ENCODE results near the gene HOXD3. TPM values are rescaled to one million over a fixed set of nuclear protein-coding genes. Genes with fewer than 3 reads are reported as not detected.

Gene HOXD3
- total and polyA plus RNA-seq, 9 donors: 6.7 to 18.7 (median 14.8) TPM

DNA sequence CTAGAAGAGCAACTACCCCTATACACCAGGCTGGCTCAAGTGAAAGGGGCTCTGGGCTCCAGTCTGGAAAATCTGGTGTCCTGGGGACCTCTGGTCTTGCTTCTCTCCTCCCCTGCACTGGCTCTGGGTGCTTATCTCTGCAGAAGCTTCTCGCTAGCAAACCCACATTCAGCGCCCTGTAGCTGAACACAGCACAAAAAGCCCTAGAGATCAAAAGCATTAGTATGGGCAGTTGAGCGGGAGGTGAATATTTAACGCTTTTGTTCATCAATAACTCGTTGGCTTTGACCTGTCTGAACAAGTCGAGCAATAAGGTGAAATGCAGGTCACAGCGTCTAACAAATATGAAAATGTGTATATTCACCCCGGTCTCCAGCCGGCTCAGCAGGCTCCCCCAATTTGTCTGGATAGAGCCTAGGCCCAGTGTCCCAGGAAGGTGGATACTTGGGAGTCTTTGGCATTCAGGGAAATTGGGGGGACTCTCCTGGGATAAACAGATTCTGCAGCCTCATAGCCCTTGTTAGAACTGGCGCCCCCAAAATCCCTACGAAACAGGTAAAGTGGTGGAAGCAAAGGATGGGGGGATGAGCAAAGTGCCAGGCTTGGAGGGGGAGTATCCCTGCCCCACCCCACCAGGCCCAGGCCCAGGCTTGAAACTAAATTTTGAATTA is 8.2 kb upstream of the HOXD3 start:
- no peaks in the 10 kb centered on the region for H3K9me3 ChIP-seq
- intact Hi-C loops (cut with DNase I): loop anchor here in 1 of 4 donors (10.0 kb wide), 1 partner anchor 116 kb away; the partner anchor contains the start of gene MTX2
- no peak for TF ChIP-seq CTCF (IDR thresholded peaks at IDR 0.05)
- no peak for TF ChIP-seq EP300 (IDR thresholded peaks at IDR 0.05)
- TF ChIP-seq POLR2A (IDR thresholded peaks at IDR 0.05): no peak
- no peak overlapping the region for H3K27ac ChIP-seq
- peaks cover 8% of the 10 kb centered on the region for H3K4me1 ChIP-seq (ENCODE audit: insufficient read depth)
- no peaks in the 10 kb centered on the region for H3K36me3 ChIP-seq
- WGBS, 3 donors: 84 to 91% (median 86%) methylated on average over 11 of the region's 11 CpGs
- no peak for DNase-seq
- H3K4me3 ChIP-seq: no peak overlapping the region
- no peaks in the 10 kb centered on the region for H3K27me3 ChIP-seq

DNA sequence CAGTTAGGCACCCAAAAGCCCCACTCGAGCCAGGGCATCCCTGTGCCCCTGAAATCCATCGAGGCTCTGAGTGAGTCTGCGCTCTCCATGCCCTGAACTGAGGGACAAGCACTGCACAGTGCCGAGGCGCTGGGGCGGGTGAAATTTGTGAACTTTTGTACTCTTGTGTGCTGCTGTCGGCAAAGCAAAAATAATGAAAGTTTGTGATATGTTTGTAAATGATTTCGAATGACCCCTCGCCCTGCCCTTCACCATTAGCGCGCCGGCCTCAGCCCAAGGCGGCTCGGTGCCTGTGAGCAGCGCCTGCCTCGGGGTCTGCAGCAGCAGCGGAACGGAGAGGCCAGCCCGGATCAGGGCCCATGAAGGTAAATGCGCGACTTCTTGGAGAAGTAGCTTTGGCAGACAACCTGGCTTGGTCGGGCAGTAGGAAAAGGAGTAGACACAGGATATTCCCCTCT is 7.6 kb upstream of the HOXD3 start:
- H3K27ac ChIP-seq: no peak overlapping the region
- no peak for DNase-seq
- 79 to 89% (median 81%) methylated on average over 22 of the region's 22 CpGs for WGBS, 3 donors
- peaks cover 8% of the 10 kb centered on the region for H3K4me1 ChIP-seq (ENCODE audit: insufficient read depth)
- intact Hi-C loops (cut with DNase I): loop anchor here in 1 of 4 donors (10.0 kb wide), 1 partner anchor 115 kb away; the partner anchor contains the start of gene MTX2
- TF ChIP-seq CTCF (IDR thresholded peaks at IDR 0.05) (no peak), EP300 (IDR thresholded peaks at IDR 0.05) (no peak), POLR2A (IDR thresholded peaks at IDR 0.05) (no peak)
- no peaks in the 10 kb centered on the region for H3K27me3 ChIP-seq
- no peaks in the 10 kb centered on the region for H3K36me3 ChIP-seq
- H3K4me3 ChIP-seq: no peak overlapping the region
- no peaks in the 10 kb centered on the region for H3K9me3 ChIP-seq

DNA sequence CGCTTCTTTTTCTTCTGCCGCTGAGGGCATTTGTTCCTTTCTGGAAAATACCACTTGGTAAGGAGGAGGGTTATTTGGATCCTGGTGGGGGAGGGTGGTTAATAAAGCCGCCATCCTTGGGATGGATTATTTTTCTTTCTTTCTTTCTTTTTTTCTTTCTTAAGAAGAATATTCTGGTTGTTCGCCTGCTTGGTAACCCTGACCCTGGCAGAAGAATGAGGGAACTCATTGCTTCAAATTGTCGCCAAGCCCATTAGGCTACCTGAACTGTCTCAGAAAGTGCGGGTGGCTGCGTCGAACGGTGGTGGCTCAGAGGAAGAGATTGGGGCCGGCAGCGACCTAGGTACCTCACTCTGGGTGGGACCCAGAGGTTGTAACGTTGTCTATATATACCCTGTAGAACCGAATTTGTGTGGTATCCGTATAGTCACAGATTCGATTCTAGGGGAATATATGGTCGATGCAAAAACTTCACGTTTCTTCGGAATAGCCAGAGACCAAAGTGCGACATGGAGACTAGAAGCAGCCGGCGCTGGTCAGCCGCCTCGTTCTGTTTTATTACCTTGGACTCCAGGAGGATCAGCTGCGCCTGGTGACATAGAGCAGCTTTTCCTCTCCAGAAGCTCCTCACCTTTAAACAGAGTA is 7.0 kb upstream of the HOXD3 start:
- intact Hi-C loops (cut with DNase I): loop anchor here in 1 of 4 donors (10.0 kb wide), 1 partner anchor 115 kb away; the partner anchor contains the start of gene MTX2
- H3K4me1 ChIP-seq (ENCODE audit: insufficient read depth): peaks cover 8% of the 10 kb centered on the region
- no peaks in the 10 kb centered on the region for H3K27me3 ChIP-seq
- no peaks in the 10 kb centered on the region for H3K9me3 ChIP-seq
- no peak for DNase-seq
- no peak overlapping the region for H3K27ac ChIP-seq
- H3K4me3 ChIP-seq: no peak overlapping the region
- no peaks in the 10 kb centered on the region for H3K36me3 ChIP-seq
- TF ChIP-seq EP300 (IDR thresholded peaks at IDR 0.05) (no peak), POLR2A (IDR thresholded peaks at IDR 0.05) (no peak), CTCF (IDR thresholded peaks at IDR 0.05) (no peak)
- 82 to 88% (median 85%) methylated on average over 24 of the region's 24 CpGs for WGBS, 3 donors

DNA sequence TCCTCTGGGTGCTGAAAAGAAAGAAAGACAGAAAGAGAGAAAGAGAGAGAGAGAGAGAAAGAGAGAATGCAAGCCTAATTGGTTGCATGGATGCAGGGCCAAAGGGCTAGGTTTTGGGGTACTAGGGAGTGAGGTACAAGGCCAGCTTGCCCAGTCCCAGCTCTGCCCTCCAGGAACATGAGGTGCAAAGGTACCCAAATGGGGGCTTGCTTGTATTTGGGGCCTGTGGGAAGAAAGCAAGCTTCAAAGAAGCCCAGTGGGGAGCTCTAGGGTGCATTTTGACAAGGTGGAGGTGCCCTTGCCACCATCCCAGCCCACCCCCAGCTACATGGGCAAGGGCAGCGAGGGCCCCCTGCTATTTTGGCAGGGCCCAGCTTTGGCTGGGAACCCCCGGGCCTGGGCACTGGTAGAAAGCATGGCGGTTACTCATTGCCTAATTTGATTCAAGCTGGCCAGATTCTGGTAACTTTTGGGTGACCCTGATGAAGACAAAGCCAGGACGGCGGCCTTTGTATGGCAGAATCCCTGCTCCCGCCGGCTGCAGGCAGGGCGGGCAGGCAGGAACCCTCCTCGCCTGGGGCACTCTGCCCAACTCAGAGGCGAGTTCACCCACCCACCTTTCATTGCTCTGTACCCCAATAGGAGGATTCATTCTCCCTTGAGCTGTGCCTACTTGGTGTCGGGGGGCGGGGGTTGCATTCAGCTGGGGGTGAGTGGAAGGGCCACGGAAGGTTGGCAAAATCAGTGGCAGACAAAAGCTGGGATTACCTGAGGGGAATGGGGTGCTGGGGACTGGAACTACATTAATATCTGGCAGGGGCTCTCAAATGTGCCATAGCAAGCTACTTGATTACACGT is 6.3 kb upstream of the HOXD3 start:
- no peak for DNase-seq
- H3K27me3 ChIP-seq: no peaks in the 10 kb centered on the region

More for the DNA sequence above, 6.3 kb upstream of the HOXD3 start:
- WGBS, 3 donors: 76 to 88% (median 81%) methylated on average over 14 of the region's 14 CpGs
- TF ChIP-seq CTCF (IDR thresholded peaks at IDR 0.05) (no peak), POLR2A (IDR thresholded peaks at IDR 0.05) (no peak), EP300 (IDR thresholded peaks at IDR 0.05) (no peak)
- Histone ChIP-seq H3K27ac (no peak overlapping the region), H3K4me3 (no peak overlapping the region), H3K36me3 (no peaks in the 10 kb centered on the region), H3K9me3 (no peaks in the 10 kb centered on the region), H3K4me1 (ENCODE audit: insufficient read depth) (peaks cover 5% of the 10 kb centered on the region)
- intact Hi-C loops (cut with DNase I): no loop called here
